SW480 (cell line): ENCODE results near the gene P4HB.

Experiments
- DNase-seq: peaks from one replicate; pipeline ENCODE4 v3.0.0-alpha.2; 2016; ENCODE audit warnings: low spot score

The P4HB gene

GRCh38 chr17:81859906-81860755 is at the start of gene P4HB:
Gene P4HB, minus strand, starts transcription at chr17:81860535. Its CDS starts 64 bp downstream, at chr17:81860471.
- DNase-seq: no peak

DNA sequence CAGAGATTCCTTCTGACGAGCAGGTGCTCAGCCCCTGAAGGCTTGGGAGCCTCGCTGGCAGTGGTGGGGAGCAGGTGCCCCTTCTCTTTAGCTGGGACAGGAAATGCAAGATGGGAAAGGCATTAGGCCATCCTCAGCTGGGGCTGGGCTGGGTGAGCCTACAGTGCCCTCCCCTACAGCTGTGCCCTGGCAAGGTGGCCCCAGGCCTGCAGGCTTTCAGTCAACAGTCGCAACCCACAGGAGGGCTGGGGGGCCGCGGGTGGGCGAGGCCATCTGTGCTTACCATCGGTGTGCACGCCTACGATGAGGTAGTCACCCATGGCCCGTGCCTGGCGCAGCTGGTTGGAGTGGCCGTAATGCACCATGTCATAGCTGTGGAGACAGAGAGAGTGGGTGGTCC is 48.9 kb upstream of the P4HB start:
- DNase-seq: no peak

- no peak for DNase-seq
Measured at GRCh38 chr17:81908793-81909192, 48.5 kb upstream of the P4HB start.

- no peak for DNase-seq
Measured at GRCh38 chr17:81907219-81908145, 47.1 kb upstream of the P4HB start.

- no peak for DNase-seq
Measured at GRCh38 chr17:81906476-81907218, 46.3 kb upstream of the P4HB start.

GRCh38 chr17:81905993-81906392 is 45.7 kb upstream of the P4HB start:
- DNase-seq: no peak

- no peak for DNase-seq
Measured at GRCh38 chr17:81905424-81905875, 45.1 kb upstream of the P4HB start.

GRCh38 chr17:81904600-81905423 is 44.5 kb upstream of the P4HB start:
- no peak for DNase-seq

- no peak for DNase-seq
Measured at GRCh38 chr17:81903896-81904599, 43.7 kb upstream of the P4HB start.

- DNase-seq: no peak
Measured at GRCh38 chr17:81903415-81903831, 43.1 kb upstream of the P4HB start.

DNA sequence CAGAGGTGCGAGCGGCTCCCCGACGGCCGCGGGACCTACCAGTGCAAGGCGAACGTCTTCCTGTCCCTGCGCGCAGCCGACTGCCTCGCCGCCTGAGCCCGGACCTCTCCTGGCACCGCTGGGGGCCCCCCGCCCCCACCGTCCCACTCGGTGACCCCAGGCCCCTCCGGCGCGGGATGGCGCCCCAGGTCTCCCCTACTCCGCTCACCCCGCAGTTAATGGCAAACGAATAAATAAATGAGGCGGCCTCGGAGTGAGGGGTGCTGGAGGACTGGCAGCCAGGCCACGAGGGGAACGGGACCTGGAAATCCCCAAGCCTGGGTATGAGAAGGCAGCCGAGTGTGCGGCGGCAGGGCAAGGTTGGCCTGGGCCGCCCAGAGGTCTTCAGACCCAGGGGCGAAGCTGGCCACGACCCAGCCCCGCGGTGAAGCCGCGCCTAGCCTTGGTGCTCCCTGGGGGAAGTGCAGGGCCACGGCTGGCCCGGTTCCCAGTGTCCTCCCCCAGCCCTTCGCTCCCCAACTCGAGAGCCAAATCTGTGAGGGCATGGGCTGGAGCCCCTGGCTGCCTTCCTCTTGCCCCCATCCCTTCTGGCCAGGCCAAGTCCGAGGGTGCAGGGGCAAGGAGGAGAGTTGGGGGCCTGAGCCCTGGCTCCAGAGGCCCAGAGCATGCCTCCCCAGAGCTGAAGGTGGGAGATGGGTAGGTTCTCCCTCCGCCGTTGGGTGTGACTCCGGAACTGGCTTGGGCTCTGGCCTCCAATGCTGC is 42.5 kb upstream of the P4HB start:
- no peak for DNase-seq

DNA sequence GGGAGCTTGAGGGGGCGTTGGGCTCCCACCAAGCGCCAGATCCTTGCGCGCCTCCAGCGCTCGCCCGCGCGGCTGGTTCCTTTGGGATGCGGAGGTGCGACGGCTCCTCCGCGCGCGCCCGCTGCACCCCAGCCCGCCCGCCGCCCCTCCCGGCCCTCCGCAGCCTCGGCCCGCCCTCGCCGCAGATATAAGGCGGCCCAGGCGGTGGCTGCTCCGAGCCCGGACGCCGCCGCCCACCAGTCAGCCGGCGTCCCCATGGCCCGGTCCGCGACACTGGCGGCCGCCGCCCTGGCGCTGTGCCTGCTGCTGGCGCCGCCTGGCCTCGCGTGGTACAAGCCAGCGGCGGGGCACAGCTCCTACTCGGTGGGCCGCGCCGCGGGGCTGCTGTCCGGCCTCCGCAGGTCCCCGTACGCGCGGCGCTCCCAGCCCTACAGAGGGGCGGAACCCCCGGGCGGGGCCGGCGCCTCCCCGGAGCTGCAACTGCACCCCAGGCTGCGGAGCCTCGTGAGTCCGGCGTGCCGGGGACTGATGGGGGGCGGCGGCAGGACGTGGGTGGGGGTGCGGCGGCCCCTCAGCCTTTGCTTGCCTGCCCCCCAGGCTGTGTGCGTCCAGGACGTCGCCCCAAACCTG is 41.8 kb upstream of the P4HB start, which contains the start of gene NPB:
TSS of gene NPB (plus strand) at position 216 of the 630 bp plus-strand sequence. CDS start at position 256, 40 bp downstream.
- no peak for DNase-seq

DNA sequence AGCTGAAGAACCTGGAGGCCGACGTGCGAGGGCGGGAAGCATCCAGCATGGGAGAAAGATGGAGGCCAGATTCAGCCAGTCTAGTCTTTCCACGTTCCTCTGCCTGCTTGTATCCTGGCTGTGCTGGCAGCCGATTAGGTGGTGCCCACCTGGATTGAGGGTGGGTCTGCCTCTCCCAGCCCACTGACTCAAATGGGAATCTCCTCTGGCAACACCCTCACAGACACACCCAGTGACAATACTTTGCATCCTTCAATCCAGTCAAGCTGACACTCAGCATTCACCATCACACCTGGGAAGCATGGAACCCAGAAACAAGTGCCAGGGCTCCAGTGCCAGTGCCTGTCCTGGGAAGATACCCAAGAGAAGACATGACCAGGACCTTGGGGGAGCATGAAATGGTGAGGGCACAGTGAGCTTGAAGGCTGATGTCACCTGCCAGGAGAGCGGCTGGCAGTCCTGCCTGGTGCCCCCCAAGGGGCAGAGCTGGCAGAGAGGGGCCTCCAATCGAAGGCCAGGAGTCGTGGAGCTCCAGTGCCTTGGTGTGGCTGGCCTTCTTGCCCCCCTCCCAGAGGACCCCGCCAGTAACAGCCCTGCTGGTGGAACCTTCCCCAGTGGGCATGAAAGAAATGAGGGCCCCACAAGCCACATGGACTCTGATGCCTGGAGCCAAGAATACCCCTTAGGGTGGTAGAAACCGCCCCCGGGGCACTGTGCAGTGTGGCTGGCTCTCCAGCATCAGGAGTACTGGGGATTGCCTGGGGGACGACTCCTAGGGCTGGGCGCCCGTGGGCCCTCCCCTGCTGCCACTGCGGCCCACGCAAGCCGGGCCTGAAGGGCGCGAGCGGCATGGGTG is 41.1 kb upstream of the P4HB start:
- no peak for DNase-seq

- DNase-seq: no peak
Measured at GRCh38 chr17:81900181-81900820, 40.0 kb upstream of the P4HB start.

GRCh38 chr17:81899514-81900166 is 39.3 kb upstream of the P4HB start:
- no peak for DNase-seq

DNA sequence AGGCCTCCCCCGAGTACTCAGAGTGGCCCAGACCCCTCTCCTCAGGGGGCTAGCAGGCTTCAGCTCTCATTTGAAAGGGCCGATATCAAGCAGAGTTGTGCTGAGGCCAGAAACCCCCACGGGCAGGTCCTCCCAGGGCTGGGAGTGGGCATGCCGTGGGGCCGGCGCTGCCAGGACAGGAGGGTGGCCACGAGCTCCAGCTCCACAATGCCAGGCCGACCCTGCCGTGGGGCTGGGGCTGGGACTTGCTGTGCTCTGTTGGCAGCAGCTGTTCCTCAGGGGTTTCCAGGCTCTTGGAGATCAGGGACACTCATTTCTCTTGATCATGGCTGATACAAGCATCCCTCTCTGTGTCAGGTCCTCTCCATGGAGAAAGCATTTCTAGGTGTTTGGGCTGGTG is 38.5 kb upstream of the P4HB start:
- no peak for DNase-seq
